Measurements from ENCODE around the gene TMEM145.

TMEM145 gene

GRCh38 chr19:42289556-42290041 is 23.5 kb upstream of the TMEM145 start:
- no peak for DNase-seq (ENCODE audit: low read depth)

DNA sequence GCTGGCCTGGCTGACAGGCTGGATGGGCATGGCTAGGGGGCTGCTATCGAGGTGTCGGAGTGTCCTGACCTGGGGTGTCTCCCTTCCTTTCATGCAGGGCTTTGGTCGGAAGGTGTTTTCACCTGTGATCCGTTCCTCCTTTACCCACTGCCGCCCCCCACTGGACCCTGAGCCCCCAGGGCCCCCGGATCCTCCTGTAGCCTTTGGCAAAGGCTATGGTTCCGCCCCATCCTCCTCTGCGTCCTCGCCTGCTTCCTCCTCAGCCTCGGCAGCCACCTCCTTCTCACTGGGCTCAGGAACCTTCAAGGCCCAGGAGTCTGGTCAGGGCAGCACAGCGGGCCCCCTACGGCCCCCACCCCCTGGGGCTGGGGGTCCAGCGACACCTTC is 23.0 kb upstream of the TMEM145 start:
- no peak for DNase-seq (ENCODE audit: low read depth)

GRCh38 chr19:42290523-42291434 is 22.3 kb upstream of the TMEM145 start:
- DNase-seq (ENCODE audit: low read depth) = peak; percentile 31

- DNase-seq (ENCODE audit: low read depth) = no peak
Observed at GRCh38 chr19:42291435-42291810, 21.7 kb upstream of the TMEM145 start.

DNA sequence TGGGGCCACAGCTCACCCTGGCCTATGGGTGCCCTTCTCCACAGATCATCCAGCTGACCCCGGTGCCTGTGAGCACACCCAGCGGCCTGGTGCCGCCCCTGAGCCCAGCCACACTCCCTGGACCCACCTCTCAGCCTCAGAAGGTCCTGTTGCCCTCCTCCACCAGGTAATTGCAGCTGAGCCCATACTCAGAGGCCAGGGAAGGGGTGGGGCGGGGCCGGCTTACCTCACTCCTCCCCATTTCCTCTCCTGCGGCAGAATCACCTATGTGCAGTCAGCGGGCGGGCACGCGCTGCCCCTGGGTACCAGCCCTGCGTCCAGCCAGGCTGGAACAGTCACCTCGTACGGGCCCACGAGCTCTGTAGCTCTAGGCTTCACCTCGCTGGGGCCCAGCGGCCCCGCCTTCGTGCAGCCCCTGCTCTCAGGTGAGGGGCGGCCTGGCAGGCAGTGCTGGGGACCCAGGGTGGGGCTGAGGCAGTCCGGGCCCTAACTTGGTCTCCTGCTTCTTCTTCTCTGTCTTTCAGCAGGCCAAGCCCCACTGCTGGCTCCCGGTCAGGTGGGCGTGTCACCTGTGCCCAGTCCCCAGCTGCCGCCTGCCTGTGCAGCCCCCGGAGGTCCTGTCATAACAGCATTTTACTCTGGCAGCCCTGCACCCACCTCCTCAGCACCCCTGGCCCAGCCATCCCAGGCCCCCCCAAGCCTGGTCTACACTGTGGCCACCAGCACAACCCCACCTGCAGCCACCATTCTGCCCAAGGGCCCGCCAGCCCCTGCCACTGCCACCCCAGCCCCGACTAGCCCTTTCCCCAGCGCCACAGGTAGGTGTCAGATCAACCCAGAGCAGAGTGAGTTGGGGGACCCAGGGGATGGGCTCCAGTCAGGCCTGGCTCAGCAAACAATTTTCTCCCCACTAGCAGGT is 20.8 kb upstream of the TMEM145 start:
- DNase-seq (ENCODE audit: low read depth) = no peak

DNA sequence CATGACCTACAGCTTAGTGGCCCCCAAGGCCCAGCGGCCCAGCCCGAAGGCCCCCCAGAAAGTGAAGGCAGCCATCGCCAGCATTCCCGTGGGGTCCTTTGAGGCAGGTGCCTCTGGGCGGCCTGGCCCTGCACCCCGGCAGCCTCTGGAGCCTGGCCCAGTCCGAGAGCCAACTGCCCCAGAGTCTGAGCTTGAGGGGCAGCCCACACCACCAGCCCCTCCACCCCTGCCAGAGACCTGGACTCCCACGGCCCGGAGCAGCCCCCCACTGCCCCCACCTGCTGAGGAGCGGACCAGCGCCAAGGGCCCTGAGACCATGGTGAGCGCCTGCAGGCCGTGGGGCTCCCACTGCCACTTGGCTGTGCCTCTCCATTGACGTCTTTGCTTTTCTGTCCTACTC is 20.1 kb upstream of the TMEM145 start:
- no peak for DNase-seq (ENCODE audit: low read depth)

DNA sequence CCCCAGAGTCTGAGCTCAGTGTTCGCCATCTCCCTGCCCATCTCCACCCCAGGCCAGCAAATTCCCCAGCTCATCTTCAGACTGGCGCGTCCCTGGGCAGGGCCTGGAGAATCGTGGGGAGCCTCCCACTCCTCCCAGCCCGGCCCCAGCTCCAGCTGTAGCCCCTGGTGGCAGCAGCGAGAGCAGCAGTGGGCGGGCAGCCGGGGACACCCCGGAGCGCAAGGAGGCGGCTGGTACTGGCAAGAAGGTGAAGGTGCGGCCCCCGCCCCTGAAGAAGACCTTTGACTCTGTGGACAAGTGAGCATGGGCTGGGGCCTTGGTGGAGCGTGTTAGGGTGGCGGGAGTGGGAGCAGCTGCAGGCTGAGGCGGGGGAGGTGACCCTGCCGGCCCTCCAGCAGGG is 19.6 kb upstream of the TMEM145 start:
- DNase-seq (ENCODE audit: low read depth) = no peak

DNA sequence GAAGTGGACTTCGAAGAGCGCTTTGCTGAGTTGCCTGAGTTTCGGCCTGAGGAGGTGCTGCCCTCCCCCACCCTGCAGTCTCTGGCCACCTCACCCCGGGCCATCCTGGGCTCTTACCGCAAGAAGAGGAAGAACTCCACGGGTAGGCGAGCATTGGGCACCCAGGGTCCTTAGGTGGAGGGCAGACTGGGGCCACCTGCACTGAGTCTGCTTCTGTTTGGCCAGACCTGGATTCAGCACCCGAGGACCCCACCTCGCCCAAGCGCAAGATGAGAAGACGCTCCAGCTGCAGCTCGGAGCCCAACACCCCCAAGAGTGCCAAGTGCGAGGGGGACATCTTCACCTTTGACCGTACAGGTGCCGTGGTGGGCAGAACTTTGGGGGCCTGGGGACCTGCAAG is 19.2 kb upstream of the TMEM145 start:
- DNase-seq (ENCODE audit: low read depth) = no peak

DNA sequence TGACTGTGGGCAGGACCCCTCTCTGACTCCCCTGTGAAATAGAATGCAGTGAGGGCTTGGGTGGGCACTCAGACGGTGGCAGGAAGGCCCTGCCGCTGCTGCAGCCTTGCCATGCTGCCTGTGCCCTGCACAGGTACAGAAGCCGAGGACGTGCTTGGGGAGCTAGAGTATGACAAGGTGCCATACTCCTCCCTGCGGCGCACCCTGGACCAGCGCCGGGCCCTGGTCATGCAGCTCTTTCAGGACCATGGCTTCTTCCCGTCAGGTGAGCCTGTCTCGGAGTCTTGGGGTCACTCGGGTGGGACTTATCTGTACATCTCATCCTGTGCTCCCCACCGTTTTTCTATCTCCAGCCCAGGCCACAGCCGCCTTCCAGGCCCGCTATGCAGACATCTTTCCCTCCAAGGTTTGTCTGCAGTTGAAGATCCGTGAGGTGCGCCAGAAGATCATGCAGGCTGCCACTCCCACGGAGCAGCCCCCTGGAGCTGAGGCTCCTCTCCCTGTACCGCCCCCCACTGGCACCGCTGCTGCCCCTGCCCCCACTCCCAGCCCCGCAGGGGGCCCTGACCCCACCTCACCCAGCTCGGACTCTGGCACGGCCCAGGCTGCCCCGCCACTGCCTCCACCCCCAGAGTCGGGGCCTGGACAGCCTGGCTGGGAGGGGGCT is 18.5 kb upstream of the TMEM145 start:
- no peak for DNase-seq (ENCODE audit: low read depth)

DNA sequence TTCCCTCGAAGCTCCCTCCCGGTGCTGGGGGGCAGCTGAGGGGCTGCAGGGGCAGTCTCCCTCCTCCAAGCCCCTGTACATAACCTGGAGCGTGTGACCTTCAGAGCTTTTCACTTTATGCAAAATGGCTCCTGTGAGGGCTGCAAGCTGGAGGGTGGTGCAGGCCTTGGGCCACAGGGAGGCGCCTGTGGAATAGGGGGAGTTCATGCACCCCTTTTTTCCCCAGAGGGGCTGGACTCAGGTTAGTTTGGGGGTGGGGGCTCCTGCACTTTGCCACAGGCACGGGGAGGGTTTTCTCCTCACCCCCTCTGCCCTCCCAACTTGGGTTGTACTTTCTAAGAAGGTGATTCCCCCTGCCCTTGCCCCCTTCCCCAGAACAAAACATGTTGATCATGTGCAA is 17.8 kb upstream of the TMEM145 start:
- no peak for DNase-seq (ENCODE audit: low read depth)

GRCh38 chr19:42295831-42296525 is 17.1 kb upstream of the TMEM145 start:
- DNase-seq (ENCODE audit: low read depth) = peak; percentile 77

- no peak for DNase-seq (ENCODE audit: low read depth)
Observed at GRCh38 chr19:42297039-42297438, 16.1 kb upstream of the TMEM145 start.

DNA sequence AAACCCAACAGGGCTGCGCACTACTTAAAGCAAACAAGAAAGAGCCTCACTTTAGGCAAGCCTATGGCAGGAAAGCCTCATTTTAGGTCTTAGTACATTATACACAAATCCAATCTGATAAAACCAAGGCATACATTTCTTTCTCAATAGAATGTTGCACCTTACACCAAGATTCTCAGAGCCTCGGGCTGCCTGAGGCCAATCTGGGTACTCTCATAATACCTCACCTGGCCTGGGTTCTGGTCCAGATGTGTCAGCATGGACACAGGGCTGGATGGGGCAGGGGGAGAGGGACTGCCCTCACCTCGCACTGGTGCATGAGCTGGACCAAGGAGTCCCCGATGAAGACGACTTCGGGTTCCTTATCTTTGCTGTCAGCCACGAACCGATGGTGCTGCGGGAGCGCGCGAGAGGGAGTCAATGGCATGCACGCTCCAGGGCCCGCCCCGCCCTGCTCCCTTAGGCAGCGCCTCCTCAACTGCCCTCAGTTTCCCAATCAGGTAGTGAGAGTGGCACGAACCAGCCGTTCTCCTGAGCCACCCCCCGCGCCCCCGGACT is 11.4 kb upstream of the TMEM145 start, which contains the start of gene PRR19:
PRR19 (plus strand) TSS at position 487 of the 558 bp plus-strand sequence. CDS start 7,453 bp downstream, outside the sequence.
- no peak for DNase-seq (ENCODE audit: low read depth)

GRCh38 chr19:42303101-42303464 is 10.0 kb upstream of the TMEM145 start:
- DNase-seq (ENCODE audit: low read depth) = no peak

GRCh38 chr19:42303876-42304275 is 9.2 kb upstream of the TMEM145 start:
- DNase-seq (ENCODE audit: low read depth) = no peak

DNA sequence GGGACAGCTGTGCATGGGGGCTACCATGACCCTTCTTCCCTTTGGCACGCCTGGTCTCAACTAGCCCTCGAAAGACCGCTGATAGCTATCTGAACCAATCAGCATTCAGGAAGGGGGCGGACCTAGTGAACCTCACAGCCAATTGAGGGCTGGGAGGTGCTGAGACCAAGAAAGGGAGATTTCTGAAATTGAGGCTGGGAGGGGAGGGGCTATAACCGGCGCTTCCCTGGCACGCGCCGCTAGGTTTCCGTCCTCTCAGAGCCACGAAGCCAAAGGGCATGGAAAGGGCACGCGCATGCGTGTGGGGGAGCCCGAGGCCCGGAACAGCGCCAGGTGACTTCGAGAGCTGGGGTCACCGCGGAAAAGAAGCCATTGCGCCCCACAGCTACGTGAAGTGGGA is 6.5 kb upstream of the TMEM145 start:
- no peak for DNase-seq (ENCODE audit: low read depth)

GRCh38 chr19:42309686-42310085 is 3.4 kb upstream of the TMEM145 start:
- no peak for DNase-seq (ENCODE audit: low read depth)

DNA sequence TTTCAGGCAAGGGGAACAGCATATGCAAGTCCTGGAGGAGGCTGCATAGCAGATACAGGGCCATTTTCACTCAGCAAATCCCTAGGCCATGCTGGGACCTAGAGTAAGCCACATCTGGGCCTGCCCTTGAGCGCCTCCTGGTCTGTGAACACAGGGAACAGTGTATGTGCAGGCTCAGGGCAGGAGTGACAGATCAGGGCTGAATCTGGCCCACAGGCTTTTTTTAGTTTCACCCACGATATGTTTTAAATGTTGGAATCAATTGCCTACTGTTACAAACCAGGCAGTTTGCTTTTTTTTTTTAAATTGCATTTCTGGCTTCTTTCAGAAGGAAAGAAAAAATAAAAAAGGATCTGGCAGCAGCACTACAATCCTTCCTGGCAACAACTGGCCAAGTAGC is 1.5 kb upstream of the TMEM145 start:
- no peak for DNase-seq (ENCODE audit: low read depth)

- no peak for DNase-seq (ENCODE audit: low read depth)
Observed at GRCh38 chr19:42312370-42312769, 739 bp upstream of the TMEM145 start.

- no peak for DNase-seq (ENCODE audit: low read depth)
Observed at GRCh38 chr19:42313840-42314755, 989 bp downstream of the TMEM145 start.
